SK-N-MC (cell line): Measurements from ENCODE around the gene LHX1.

ENCODE experiments used
- DNase-seq: peaks from one replicate; pipeline ENCODE4 v3.0.0-alpha.2; 2011; ENCODE audit warnings: low read depth, low spot score
- H3K27ac ChIP-seq: fragments of 200-600 bp; sonication (generic); 2 replicates; pipeline ENCODE4 v1.5.1; 2016; ENCODE audit warnings: mixed run types
- H3K36me3 ChIP-seq: fragments of 200-600 bp; sonication (generic); 2 replicates; pipeline ENCODE4 v1.6.1; 2017; ENCODE audit warnings: antibody characterized with exemption, low read length, mixed read lengths; ENCODE audit not compliant: insufficient read depth
- H3K4me3 ChIP-seq: fragments of 200-600 bp; sonication (generic); 2 replicates; pipeline ENCODE4 v1.5.1; 2016
- H3K9ac ChIP-seq: fragments of 200-600 bp; sonication (generic); 2 replicates; pipeline ENCODE4 v1.8.0; 2017; ENCODE audit warnings: mixed run types, mixed read lengths; ENCODE audit not compliant: insufficient read length
- H3K9me3 ChIP-seq: fragments of 200-600 bp; sonication (generic); 2 replicates; pipeline ENCODE4 v1.6.1; 2017; ENCODE audit warnings: low read depth, mild to moderate bottlenecking, antibody characterized with exemption, low read length, moderate library complexity, mixed read lengths
- EZH2 ChIP-seq: fragments of 200-600 bp; sonication (generic); IDR thresholded peaks from one replicate; pipeline ENCODE4 v1.6.1; 2017; ENCODE audit warnings: antibody characterized with exemption
- FOXP2 ChIP-seq: optimal IDR thresholded peaks from 2 replicates; pipeline ENCODE3; 2011; ENCODE audit warnings: mild to moderate bottlenecking, moderate library complexity; ENCODE audit not compliant: insufficient read depth; ENCODE audit errors: extremely low read length, control extremely low read depth
- POLR2AphosphoS5 ChIP-seq: IDR thresholded peaks from 2 replicates; pipeline ENCODE4 v1.6.1; 2012; ENCODE audit warnings: mild to moderate bottlenecking, low read depth, low read length, borderline replicate concordance

LHX1 gene

DNA sequence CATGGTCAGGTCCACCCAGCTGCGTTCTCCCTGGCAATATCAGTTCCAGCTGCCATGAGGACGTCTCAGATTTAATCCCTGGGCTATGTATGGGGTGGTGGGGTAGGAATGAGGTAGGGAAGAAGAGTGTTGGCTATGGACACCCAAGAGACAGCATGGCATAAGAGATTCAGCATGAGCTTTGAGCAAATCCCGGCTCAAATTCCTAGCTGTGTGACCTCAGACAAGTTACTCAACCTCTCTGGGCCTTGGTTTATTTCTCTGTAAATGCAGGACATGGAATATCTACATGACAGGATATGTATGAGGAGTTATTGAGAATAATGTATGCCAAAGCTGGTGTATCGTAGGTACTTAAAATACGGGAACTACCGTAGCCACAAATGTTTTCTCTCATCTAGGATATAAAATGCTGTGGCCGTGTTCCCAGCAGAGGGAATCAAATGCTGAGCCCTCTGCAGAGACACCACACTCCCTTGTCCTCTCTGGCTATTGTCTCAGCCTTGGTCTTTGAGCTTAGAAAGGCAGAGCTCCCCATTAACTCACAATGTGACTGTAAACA, 17.8 kb upstream of the LHX1 start:
- no peak for DNase-seq
- no peak overlapping the region for H3K4me3 ChIP-seq
- H3K9me3 ChIP-seq: no peaks in the 10 kb centered on the region
- H3K27ac ChIP-seq: no peak overlapping the region
- no peak overlapping the region for H3K9ac ChIP-seq
- H3K36me3 ChIP-seq: no peaks in the 10 kb centered on the region
- TF ChIP-seq POLR2AphosphoS5: no peak
- no peak for TF ChIP-seq EZH2
- TF ChIP-seq FOXP2: no peak

DNA sequence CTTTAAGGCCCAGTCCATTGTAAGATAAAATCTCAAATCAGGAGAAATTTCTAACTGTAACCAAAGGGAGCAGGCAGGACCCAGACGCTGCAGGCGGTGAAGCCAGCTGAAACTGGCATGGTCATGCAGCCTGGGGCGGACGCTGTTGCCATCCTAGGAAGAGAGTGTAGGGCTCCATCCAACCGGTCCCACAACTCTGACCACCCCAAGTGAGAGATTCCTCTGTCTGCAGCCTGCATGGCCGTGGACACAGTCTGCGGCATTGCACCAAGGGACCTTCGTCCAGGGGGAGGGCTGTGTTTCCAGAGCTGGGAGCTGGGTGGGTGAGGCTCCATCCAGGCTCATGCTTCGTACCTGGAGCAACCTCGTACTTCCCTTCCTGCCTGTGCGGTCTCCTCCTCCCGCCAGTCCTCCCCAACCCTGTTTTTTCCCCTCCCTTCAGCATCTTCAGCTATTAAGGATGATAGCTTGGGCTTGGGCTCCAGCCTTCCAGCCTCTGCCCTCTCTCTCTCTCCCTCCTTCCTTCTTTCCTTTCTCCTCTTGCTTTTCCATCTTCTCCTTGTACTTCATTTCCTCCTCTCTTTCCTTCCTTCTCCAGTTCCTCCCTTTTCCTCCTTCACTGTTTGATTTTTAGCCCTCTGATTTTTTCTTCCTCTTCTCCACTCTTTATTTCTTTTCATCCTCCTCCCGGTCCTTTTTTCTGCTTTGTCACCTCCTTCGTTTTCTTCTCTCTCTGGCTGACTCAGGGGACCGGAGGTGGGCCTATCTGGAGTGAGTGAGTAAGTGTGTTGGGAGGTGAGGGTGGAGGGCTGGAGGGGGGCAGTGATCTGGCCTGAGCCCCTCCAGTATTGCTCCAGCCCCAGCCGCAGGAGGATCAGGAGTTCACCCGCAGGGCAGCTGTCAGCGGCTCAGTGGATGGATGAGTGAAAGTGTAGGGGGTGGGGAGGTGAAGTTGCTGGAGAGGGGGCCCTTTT, 17.0 kb upstream of the LHX1 start:
- H3K27ac ChIP-seq: no peak overlapping the region

DNA sequence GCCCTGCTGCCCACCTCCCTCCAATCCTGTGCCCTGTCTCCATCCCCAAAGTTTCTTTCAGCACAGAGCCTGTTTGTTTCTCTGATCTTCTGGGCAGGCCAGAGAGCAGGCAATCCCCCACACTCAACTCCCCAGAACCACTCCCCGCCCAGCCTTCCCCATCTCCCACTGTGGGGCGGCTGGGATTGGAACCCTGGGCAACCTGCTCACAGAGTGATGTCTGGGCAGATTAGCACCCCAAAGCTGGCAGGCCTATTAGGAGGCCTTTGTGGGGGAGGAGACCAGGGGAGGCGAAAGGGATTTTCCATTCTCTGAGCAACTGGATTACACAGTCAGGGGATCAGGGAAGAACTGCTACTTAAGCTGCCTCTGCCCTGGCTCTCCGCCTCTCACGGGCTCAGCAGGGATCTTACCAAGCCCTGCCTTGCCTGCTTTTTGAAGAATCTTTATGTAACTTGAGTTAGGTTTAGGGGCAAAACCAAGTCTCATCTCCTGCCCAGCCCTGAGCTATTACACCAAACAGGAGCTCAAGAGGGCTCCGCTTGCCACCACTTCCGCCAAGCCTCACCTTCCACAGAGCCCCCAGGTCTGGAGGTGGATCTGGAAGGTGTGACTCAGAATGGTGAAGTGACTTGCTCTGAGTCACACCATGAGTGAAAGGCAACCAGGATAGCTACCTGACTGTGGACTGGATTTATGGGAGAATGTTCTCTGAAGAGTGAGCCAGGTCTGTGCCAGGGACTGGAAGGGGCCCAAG, 16.0 kb upstream of the LHX1 start:
- DNase-seq: no peak
- H3K9ac ChIP-seq: no peak overlapping the region
- no peak overlapping the region for H3K27ac ChIP-seq
- no peaks in the 10 kb centered on the region for H3K9me3 ChIP-seq
- no peak overlapping the region for H3K4me3 ChIP-seq
- no peaks in the 10 kb centered on the region for H3K36me3 ChIP-seq
- TF ChIP-seq FOXP2: no peak
- TF ChIP-seq POLR2AphosphoS5: no peak
- no peak for TF ChIP-seq EZH2

More for the DNA sequence above, 17.0 kb upstream of the LHX1 start:
- no peak for TF ChIP-seq POLR2AphosphoS5
- TF ChIP-seq FOXP2: no peak
- no peak for TF ChIP-seq EZH2
- no peak for DNase-seq
- Histone ChIP-seq H3K9me3 (no peaks in the 10 kb centered on the region), H3K4me3 (no peak overlapping the region), H3K9ac (no peak overlapping the region), H3K36me3 (no peaks in the 10 kb centered on the region)

DNA sequence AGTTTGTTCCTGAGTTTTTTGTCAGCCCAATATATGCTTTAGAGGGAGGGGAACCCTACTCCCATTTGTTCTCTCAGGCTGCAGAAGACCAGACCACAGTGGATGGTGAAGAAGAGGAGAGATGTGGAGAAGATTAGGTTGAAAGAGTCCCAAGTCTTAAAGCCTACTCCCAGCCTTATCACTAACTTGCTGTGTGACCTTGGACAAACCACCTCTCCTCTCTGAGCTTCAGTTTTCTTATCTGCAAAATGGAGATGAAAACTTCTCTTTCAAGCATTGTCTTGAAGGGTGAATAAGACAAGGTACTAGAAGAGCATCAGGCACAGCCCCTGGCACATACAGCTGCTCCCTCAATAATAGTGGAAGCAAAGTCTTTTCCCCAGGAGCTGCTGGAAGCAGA, 15.1 kb upstream of the LHX1 start:
- Histone ChIP-seq H3K9me3 (no peaks in the 10 kb centered on the region), H3K27ac (no peak overlapping the region), H3K4me3 (no peak overlapping the region), H3K9ac (no peak overlapping the region), H3K36me3 (no peaks in the 10 kb centered on the region)
- no peak for DNase-seq
- TF ChIP-seq EZH2 (no peak), FOXP2 (no peak), POLR2AphosphoS5 (no peak)

DNA sequence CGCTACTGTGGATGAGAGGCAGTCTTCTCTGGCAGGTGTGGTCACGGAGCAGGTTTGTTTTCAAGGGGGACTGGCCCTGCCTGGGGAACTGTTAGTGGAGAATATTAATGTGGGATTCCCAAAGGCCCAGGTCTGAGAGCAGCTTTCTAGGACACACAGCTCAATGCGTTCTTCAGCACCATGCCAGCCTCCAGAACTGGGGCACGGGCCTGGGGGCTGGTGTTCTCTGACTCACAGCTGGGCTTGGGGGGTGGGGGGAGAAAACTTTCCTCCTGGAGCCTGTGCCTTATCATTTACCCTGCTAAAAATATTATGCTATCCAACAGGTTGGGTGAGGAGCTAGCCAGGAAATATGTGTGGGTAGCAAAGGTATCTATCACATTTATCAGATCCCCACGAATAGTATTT, 13.5 kb upstream of the LHX1 start:
- TF ChIP-seq POLR2AphosphoS5 (no peak), EZH2 (no peak), FOXP2 (no peak)
- Histone ChIP-seq H3K27ac (no peak overlapping the region), H3K36me3 (no peaks in the 10 kb centered on the region), H3K9ac (no peak overlapping the region), H3K4me3 (no peak overlapping the region), H3K9me3 (no peaks in the 10 kb centered on the region)
- DNase-seq: no peak

DNA sequence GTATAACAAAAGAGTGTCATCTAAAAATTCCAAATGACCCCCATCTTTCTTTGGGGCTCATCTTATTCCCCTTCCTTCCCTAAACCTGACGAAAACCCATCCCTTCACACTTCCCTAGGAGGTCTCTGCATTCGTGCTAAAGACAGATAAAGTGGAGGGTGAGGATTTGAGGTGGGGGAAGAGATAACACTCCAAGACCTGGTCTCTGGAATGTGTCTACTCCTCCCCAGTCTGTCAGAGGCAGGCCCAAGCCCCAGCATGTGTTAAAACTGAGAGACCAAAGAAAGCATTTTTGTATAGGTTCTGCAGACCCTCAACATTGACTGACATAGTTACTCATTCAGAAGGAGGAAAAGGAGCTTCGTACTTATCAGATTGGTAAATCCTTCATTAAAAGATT, 11.0 kb upstream of the LHX1 start:
- H3K9ac ChIP-seq: no peak overlapping the region
- H3K4me3 ChIP-seq: no peak overlapping the region
- H3K27ac ChIP-seq: no peak overlapping the region
- no peak for DNase-seq
- no peak for TF ChIP-seq FOXP2
- no peak for TF ChIP-seq POLR2AphosphoS5
- no peak for TF ChIP-seq EZH2
- H3K36me3 ChIP-seq: no peaks in the 10 kb centered on the region
- no peaks in the 10 kb centered on the region for H3K9me3 ChIP-seq

DNA sequence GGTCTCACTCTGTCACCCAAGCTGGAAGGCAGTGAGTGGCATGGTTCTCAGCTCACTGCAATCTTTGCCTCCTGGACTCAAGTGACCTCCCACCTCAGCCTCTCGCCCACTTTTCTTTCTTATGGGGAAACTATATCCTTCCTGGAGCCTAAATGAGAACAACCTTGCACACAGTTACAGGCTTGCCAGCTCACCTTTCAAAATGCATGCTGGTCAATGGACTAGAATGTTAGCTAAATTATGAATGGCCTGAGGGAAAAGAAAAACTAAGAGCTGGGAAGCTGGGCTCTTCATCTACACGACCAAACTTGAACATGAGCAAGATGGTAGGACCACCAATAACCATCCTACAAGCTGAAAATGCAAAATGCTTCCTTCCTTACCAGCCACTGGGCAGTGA, 10.6 kb upstream of the LHX1 start:
- TF ChIP-seq EZH2: no peak
- no peak for TF ChIP-seq FOXP2
- TF ChIP-seq POLR2AphosphoS5: no peak
- no peak overlapping the region for H3K4me3 ChIP-seq
- H3K9me3 ChIP-seq: no peaks in the 10 kb centered on the region
- DNase-seq: no peak
- no peak overlapping the region for H3K27ac ChIP-seq
- H3K36me3 ChIP-seq: no peaks in the 10 kb centered on the region
- H3K9ac ChIP-seq: no peak overlapping the region

DNA sequence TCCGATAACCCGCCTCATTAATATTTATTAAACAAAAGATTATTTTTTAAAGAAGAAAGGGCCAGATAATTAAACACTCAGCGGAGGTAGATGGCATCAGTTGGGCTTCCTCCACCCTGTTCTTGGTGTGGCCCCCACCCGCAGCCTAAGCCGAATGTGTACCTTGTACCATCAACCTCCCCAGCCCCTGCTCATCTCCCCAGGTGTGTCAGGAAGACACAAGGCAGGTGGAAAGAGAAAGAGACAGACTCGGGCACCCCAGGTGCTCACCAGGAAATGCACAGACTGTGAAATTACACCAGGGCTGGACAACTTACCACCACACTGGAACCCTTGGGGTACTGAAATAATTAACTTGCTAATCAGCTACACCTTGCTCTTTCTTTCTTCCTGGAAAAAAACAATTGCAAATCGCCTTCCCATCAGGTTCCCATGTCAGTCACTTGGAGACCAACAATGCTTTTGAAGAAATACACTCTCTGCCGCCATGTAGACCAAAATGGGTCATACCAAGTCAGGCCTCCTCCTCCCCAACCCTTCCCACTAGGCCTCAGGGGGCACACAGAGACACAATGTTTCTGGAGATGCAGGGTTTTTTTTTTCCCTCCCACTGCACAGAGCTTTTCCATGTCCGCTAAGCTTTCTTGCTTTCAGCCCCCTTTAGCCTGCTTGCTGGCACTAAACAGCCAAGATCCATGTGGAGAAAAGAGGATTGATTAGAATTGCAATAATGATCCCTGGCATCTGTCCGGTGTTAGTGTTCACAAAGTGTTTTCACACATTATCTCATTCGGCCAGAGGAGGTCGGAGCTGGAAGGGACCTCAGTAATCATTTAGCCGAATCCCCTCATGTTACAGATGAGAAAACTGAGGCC, 8.6 kb upstream of the LHX1 start:
- no peak overlapping the region for H3K4me3 ChIP-seq
- no peak overlapping the region for H3K27ac ChIP-seq
- no peaks in the 10 kb centered on the region for H3K36me3 ChIP-seq
- DNase-seq: no peak
- no peak overlapping the region for H3K9ac ChIP-seq
- no peaks in the 10 kb centered on the region for H3K9me3 ChIP-seq
- TF ChIP-seq FOXP2 (no peak), EZH2 (no peak), POLR2AphosphoS5 (no peak)
